Sigmoid colon (tissue), 7 donors: ENCODE data around the gene SCT. TPM values are rescaled to one million over a fixed set of nuclear protein-coding genes. Genes with fewer than 3 reads are reported as not detected.

ENCODE experiments used
- DNase-seq: peaks from one replicate; pipeline ENCODE4 v3.0.0-alpha.2; 2019
- H3K27ac ChIP-seq, 4 donors: fragments of 200-600 bp; sonication (generic); one replicate each; pipeline ENCODE4 v1.5.1; 2016 to 2019; ENCODE audit warnings: mild to moderate bottlenecking in 1 of 4
- H3K27me3 ChIP-seq, 3 donors: fragments of 200-600 bp; sonication (generic); one replicate each; pipeline ENCODE4 v1.5.1; 2019; ENCODE audit warnings: mild to moderate bottlenecking in 1 of 3
- H3K36me3 ChIP-seq, 4 donors: fragments of 200-600 bp; sonication (generic); one replicate each; pipeline ENCODE4 v1.5.1; 2016 to 2019
- H3K4me1 ChIP-seq, 4 donors: fragments of 200-600 bp; sonication (generic); one replicate each; pipeline ENCODE4 v1.5.1; 2017 to 2019
- H3K4me3 ChIP-seq, 4 donors: fragments of 200-600 bp; sonication (generic); one replicate each; pipeline ENCODE4 v1.5.1; 2017 to 2019; ENCODE audit warnings: mild to moderate bottlenecking in 2 of 4, moderate library complexity in 1 of 4
- H3K9me3 ChIP-seq, 4 donors: fragments of 200-600 bp in 3 of 4; sonication (generic) in 3 of 4; one replicate each; pipeline versions ENCODE4 v1.5.1 to v1.6.1; 2013 to 2019
- EP300 ChIP-seq, 4 donors: sonication (generic); formaldehyde crosslinking; IDR thresholded peaks; one replicate each; pipeline ENCODE4 v1.6.1; 2017; ENCODE audit warnings: antibody characterized with exemption in 4 of 4
- POLR2A ChIP-seq, 2 donors: fragments of 450-650 bp; IDR thresholded peaks; one replicate each; pipeline ENCODE4 v1.6.1; 2016; ENCODE audit warnings: antibody characterized with exemption in 2 of 2, mild to moderate bottlenecking in 2 of 2, moderate library complexity in 2 of 2
- POLR2AphosphoS5 ChIP-seq, 4 donors: sonication (generic); formaldehyde crosslinking; IDR thresholded peaks; one replicate each; pipeline ENCODE4 v1.6.1; 2017; ENCODE audit warnings: antibody characterized with exemption in 4 of 4
- WGBS, 2 donors: extraction: QIAGEN DNeasy Blood & Tissue Kit; methylation state at CpG; one replicate each; pipeline ENCODE4 v1.1.7; 2013; 5-methylcytosine and 5-hydroxymethylcytosine counted together
- intact Hi-C: fragments of 100-400 bp; cut with DNase I; formaldehyde crosslinking; loops from one replicate; pipeline ENCODE4 v1.15.1; 2023
- polyA plus RNA-seq, 3 donors: library from polyadenylated mRNA; stranded (reverse); fragments of 200-250 nt; gene quantifications; one replicate each; pipeline ENCODE4 v1.2.3, GENCODE V29; 2013
- total RNA-seq, 4 donors: library from RNA; depleted of rRNA; stranded (reverse); fragments of >200 nt; gene quantifications; one replicate each; pipeline ENCODE4 v1.1.0, GENCODE V29; 2016
- TF ChIP-seq, protein P1 (sequence below), 4 experiments: fragments of 450-650 bp in 3 of 4; fragments of 200-600 bp in 1 of 4; IDR thresholded peaks; one replicate each; pipeline ENCODE4 v1.5.1; 2016 to 2019; ENCODE audit warnings: antibody characterized with exemption in 4 of 4, mild to moderate bottlenecking in 3 of 4, moderate library complexity in 2 of 4
- donor health status: healthy with polysubstance abuse.
- donor health status: Bipolar disorder and iron deficiency.
- donor health status: healthy.

The SCT gene
- total and polyA plus RNA-seq, 7 donors: 1.1 TPM; not detected in 6

- WGBS, 2 donors: 89 to 93% methylated on average over 13 of the region's 13 CpGs
Measured at GRCh38 chr11:603154-603553, 23.8 kb downstream of the SCT start.

GRCh38 chr11:601573-602245 is 25.3 kb downstream of the SCT start:
- Histone ChIP-seq H3K9me3 (no peaks in the 10 kb centered on the region), H3K4me3 (no peak overlapping the region), H3K27ac (no peak overlapping the region), H3K4me1 (peaks cover 0 to 6% (median 2%) of the 10 kb centered on the region in 4 donors), H3K27me3 (no peaks in the 10 kb centered on the region), H3K36me3 (peaks cover 19 to 99% (median 84%) of the 10 kb centered on the region in 4 donors)
- no peak for DNase-seq
- TF ChIP-seq EP300 (IDR thresholded peaks at IDR 0.05) (no peak), POLR2AphosphoS5 (IDR thresholded peaks at IDR 0.05) (no peak), POLR2A (IDR thresholded peaks at IDR 0.05) (no peak)
- TF ChIP-seq, protein P1, sequence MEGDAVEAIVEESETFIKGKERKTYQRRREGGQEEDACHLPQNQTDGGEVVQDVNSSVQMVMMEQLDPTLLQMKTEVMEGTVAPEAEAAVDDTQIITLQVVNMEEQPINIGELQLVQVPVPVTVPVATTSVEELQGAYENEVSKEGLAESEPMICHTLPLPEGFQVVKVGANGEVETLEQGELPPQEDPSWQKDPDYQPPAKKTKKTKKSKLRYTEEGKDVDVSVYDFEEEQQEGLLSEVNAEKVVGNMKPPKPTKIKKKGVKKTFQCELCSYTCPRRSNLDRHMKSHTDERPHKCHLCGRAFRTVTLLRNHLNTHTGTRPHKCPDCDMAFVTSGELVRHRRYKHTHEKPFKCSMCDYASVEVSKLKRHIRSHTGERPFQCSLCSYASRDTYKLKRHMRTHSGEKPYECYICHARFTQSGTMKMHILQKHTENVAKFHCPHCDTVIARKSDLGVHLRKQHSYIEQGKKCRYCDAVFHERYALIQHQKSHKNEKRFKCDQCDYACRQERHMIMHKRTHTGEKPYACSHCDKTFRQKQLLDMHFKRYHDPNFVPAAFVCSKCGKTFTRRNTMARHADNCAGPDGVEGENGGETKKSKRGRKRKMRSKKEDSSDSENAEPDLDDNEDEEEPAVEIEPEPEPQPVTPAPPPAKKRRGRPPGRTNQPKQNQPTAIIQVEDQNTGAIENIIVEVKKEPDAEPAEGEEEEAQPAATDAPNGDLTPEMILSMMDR (IDR thresholded peaks at IDR 0.05): no peak
- intact Hi-C loops: no loop called here
- 94 to 95% methylated on average over 23 of the region's 23 CpGs for whole genome bisulfite sequencing, 2 donors

More at GRCh38 chr11:603154-603553, 23.8 kb downstream of the SCT start:
- Histone ChIP-seq H3K4me3 (no peak overlapping the region), H3K27ac (no peak overlapping the region), H3K27me3 (no peaks in the 10 kb centered on the region), H3K9me3 (no peaks in the 10 kb centered on the region), H3K4me1 (peaks cover 0 to 6% (median 2%) of the 10 kb centered on the region in 4 donors), H3K36me3 (peaks cover 27 to 99% (median 84%) of the 10 kb centered on the region in 4 donors)
- no peak for DNase-seq
- TF ChIP-seq, protein P1 (IDR thresholded peaks at IDR 0.05): no peak
- no peak for TF ChIP-seq POLR2AphosphoS5 (IDR thresholded peaks at IDR 0.05)
- no peak for TF ChIP-seq EP300 (IDR thresholded peaks at IDR 0.05)
- TF ChIP-seq POLR2A (IDR thresholded peaks at IDR 0.05): no peak
- intact Hi-C loops: no loop called here

- Histone ChIP-seq H3K9me3 (no peaks in the 10 kb centered on the region), H3K36me3 (peaks cover 32 to 99% (median 80%) of the 10 kb centered on the region in 4 donors)
- no peak for TF ChIP-seq EP300 (IDR thresholded peaks at IDR 0.05)
- TF ChIP-seq, protein P1 (IDR thresholded peaks at IDR 0.05): no peak
- no peak for TF ChIP-seq POLR2A (IDR thresholded peaks at IDR 0.05)
- TF ChIP-seq POLR2AphosphoS5 (IDR thresholded peaks at IDR 0.05): no peak
Measured at GRCh38 chr11:598005-598680, 28.8 kb downstream of the SCT start.

GRCh38 chr11:597166-597725 is 29.7 kb downstream of the SCT start:
- WGBS, 2 donors: 91 to 92% methylated on average over 29 of the region's 29 CpGs
- peaks cover 40 to 99% (median 82%) of the 10 kb centered on the region in 4 donors for H3K36me3 ChIP-seq
- no peaks in the 10 kb centered on the region for H3K27me3 ChIP-seq

More at GRCh38 chr11:598005-598680, 28.8 kb downstream of the SCT start:
- Histone ChIP-seq H3K27me3 (no peaks in the 10 kb centered on the region), H3K4me1 (no peaks in the 10 kb centered on the region), H3K4me3 (no peak overlapping the region), H3K27ac (no peak overlapping the region)
- intact Hi-C loops: no loop called here
- DNase-seq: no peak
- 91 to 96% methylated on average over 30 of the region's 30 CpGs for WGBS, 2 donors

More at GRCh38 chr11:597166-597725, 29.7 kb downstream of the SCT start:
- Histone ChIP-seq H3K27ac (no peak overlapping the region), H3K4me3 (no peak overlapping the region), H3K4me1 (no peaks in the 10 kb centered on the region), H3K9me3 (no peaks in the 10 kb centered on the region)
- intact Hi-C loops: no loop called here
- no peak for DNase-seq
- TF ChIP-seq EP300 (IDR thresholded peaks at IDR 0.05) (no peak), POLR2A (IDR thresholded peaks at IDR 0.05) (no peak), POLR2AphosphoS5 (IDR thresholded peaks at IDR 0.05) (no peak)
- TF ChIP-seq, protein P1 (IDR thresholded peaks at IDR 0.05): no peak
